A673 (cell line): ENCODE data around the gene AHDC1.

Source experiments
- EZH2 ChIP-seq: fragments of 200-600 bp; sonication (generic); IDR thresholded peaks from 2 replicates; pipeline ENCODE4 v1.6.1; 2017; ENCODE audit warnings: borderline replicate concordance, low read depth, mild to moderate bottlenecking, mixed read lengths, antibody characterized with exemption, low read length; ENCODE audit not compliant: poor library complexity, severe bottlenecking
- TF ChIP-seq, protein P1 (sequence below): fragments of 300-800, 200-600 bp; sonication (generic); conservative IDR thresholded peaks from 2 replicates; pipeline ENCODE4 v1.5.1; 2017; ENCODE audit warnings: low read depth, mild to moderate bottlenecking, antibody characterized with exemption, low read length, moderate library complexity, mixed read lengths

DNA sequence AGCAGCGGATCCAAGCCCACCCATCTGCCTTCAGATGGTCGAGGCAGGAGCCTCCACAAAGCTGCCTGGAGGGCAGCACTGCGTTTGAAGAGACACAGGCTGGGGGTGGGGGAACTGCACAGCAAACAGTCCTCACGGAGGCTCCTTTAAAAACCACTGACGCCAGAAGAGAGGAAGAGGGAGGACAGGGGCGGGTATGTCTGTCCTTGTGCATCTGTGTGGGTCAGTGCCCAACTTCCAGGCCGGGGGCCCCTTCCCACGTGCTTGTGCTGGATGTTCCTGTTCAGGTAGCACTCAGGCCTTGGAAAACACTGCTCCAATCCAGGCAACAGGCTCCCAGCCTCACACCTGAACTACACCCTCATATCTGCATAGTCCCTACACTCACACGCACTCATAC lies 7.7 kb downstream of the AHDC1 start:
- TF ChIP-seq, protein P1, sequence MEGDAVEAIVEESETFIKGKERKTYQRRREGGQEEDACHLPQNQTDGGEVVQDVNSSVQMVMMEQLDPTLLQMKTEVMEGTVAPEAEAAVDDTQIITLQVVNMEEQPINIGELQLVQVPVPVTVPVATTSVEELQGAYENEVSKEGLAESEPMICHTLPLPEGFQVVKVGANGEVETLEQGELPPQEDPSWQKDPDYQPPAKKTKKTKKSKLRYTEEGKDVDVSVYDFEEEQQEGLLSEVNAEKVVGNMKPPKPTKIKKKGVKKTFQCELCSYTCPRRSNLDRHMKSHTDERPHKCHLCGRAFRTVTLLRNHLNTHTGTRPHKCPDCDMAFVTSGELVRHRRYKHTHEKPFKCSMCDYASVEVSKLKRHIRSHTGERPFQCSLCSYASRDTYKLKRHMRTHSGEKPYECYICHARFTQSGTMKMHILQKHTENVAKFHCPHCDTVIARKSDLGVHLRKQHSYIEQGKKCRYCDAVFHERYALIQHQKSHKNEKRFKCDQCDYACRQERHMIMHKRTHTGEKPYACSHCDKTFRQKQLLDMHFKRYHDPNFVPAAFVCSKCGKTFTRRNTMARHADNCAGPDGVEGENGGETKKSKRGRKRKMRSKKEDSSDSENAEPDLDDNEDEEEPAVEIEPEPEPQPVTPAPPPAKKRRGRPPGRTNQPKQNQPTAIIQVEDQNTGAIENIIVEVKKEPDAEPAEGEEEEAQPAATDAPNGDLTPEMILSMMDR, result no peak
- no peak for TF ChIP-seq EZH2
